ENCODE measurements around the gene GPR31. TPM values are rescaled to one million over a fixed set of nuclear protein-coding genes. Genes with fewer than 3 reads are reported as not detected.

GPR31 gene
- total and polyA plus RNA-seq, 9 of the 15 experiments (the other 6 are each of a cell fraction or from before 2014, with no cell fraction given), result not detected

GRCh38 chr6:167141667-167142432, 15.9 kb downstream of the GPR31 start (continued):
- TF ChIP-seq DEAF1 (CRISPR knock-in tag; IDR thresholded peaks at IDR 0.05) (peak; percentile 83), BHLHE40 (IDR thresholded peaks at IDR 0.05; ENCODE audit: low read length) (0 out of 2 replicates have a peak, but pooled peaks have one; percentile 16), SUPT5H (IDR thresholded peaks at IDR 0.05) (no peak), TFAP4 (CRISPR knock-in tag; IDR thresholded peaks at IDR 0.05; ENCODE audit: borderline replicate concordance) (peak; percentile 28; the same call in 1 of the 2 replicates), ZNF592 (IDR thresholded peaks at IDR 0.05) (no peak), ESRRB (CRISPR knock-in tag; IDR thresholded peaks at IDR 0.05; ENCODE audit: borderline replicate concordance) (no peak), RAD21 (CRISPR knock-in tag; conservative IDR thresholded peaks at IDR 0.05 in 1 of 2, IDR thresholded peaks at IDR 0.05 in 1 of 2) (peak; percentile 86 to 95)

All from K562 (cell line).